Lower leg skin (tissue), 4 donors: ENCODE results near the gene CYB5B. TPM values are rescaled to one million over a fixed set of nuclear protein-coding genes. Genes with fewer than 3 reads are reported as not detected.

Source experiments
- DNase-seq, 2 donors: peaks; one replicate each; pipeline ENCODE4 v3.0.0-alpha.2; 2019; ENCODE audit warnings: low spot score in 2 of 2
- H3K4me3 ChIP-seq: fragments of 200-600 bp; sonication (generic); 2 replicates; pipeline ENCODE4 v1.5.1; 2017; ENCODE audit warnings: mild to moderate bottlenecking, low read depth; ENCODE audit not compliant: poor library complexity, severe bottlenecking
- POLR2A ChIP-seq, 2 donors: fragments of 450-650 bp; IDR thresholded peaks; one replicate each; pipeline ENCODE4 v1.6.1; 2016 to 2017; ENCODE audit warnings: antibody characterized with exemption in 2 of 2, mild to moderate bottlenecking in 1 of 2, moderate library complexity in 1 of 2
- WGBS, 2 donors: methylation state at CpG; one replicate each; pipeline ENCODE4 v1.1.5; 2018; 5-methylcytosine and 5-hydroxymethylcytosine counted together
- intact Hi-C: fragments of 100-400 bp; cut with DNase I; formaldehyde crosslinking; loops from one replicate; pipeline ENCODE4 v1.15.0; 2023; ENCODE audit warnings: low total_unique reads
- total RNA-seq, 4 donors: library from RNA; depleted of rRNA; stranded (reverse); fragments of >200 nt; gene quantifications; one replicate each; pipeline ENCODE4 v1.1.0, GENCODE V29; 2016
- TF ChIP-seq, protein P1 (sequence below), 3 donors: fragments of 450-650 bp; IDR thresholded peaks; one replicate each; pipeline ENCODE4 v1.5.1; 2016; ENCODE audit warnings: antibody characterized with exemption in 3 of 3, mild to moderate bottlenecking in 3 of 3, moderate library complexity in 2 of 3

Gene CYB5B
- total RNA-seq, 4 donors from 2014 or later, result 22.3 to 34.5 (median 25.9) TPM

DNA sequence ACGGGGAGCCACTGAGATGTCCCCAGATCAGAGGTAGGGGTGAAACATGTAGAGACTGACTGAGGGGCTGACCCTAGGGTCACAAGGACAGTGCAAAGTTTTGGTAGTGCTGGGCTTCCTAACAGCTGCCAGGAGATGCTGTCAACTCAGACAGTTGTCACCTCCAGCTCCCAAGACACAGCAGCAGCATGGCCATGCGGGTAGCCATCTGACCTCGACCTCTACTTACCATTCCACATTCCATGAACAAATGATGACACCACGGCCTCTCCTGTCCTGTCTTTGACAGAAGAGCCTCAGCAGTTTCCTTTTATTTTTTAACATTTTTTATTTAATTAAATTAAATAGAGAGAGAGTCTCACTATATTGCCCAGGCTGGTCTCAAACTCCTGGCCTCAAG is 76.1 kb downstream of the CYB5B start:
- intact Hi-C loops, result no loop called here

DNA sequence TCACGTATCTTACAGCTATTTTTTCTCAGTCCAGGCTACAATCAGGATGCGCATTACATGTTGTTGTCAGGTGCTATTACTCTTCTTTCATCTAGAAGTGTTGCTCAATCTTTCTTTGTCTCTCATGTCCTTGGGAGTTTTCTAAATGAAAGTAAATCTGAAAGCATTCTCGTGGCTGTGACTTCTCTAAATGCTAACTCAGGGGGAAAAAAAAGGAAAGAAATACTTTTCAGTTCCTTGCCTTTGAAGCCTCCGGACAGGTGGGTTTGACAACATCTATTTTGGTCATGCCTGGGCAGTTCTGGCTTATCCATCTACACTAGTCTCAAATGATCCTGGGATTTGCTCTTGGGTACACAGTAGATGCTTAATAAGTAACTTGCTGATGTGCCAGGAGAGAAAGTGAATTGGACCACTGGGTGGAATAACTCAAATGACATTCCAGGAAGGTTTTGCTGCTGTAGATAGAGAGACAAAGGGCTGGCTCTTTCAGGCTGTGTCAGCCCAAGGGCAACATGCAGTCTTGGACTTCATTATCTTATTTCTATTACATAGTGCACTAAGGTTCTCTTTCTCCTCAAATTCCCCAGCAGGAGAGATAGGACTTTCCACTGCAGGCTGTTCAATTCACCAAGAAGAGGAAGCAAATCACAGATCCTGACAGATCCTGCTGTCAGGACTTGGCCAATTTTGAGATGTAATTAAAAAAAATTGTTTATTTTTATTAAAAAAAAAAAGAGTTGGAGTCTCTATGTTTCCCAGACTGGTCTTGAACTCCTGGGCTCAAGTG is 77.7 kb downstream of the CYB5B start:
- intact Hi-C loops, result no loop called here
- TF ChIP-seq POLR2A (IDR thresholded peaks at IDR 0.05), result no peak
- TF ChIP-seq, protein P1, sequence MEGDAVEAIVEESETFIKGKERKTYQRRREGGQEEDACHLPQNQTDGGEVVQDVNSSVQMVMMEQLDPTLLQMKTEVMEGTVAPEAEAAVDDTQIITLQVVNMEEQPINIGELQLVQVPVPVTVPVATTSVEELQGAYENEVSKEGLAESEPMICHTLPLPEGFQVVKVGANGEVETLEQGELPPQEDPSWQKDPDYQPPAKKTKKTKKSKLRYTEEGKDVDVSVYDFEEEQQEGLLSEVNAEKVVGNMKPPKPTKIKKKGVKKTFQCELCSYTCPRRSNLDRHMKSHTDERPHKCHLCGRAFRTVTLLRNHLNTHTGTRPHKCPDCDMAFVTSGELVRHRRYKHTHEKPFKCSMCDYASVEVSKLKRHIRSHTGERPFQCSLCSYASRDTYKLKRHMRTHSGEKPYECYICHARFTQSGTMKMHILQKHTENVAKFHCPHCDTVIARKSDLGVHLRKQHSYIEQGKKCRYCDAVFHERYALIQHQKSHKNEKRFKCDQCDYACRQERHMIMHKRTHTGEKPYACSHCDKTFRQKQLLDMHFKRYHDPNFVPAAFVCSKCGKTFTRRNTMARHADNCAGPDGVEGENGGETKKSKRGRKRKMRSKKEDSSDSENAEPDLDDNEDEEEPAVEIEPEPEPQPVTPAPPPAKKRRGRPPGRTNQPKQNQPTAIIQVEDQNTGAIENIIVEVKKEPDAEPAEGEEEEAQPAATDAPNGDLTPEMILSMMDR (IDR thresholded peaks at IDR 0.05), result no peak
- DNase-seq, result no peak
- 54 to 61% methylated on average over 4 of the region's 4 CpGs for WGBS, 2 donors
- H3K4me3 ChIP-seq, result no peak overlapping the region

More for the DNA sequence above, 76.1 kb downstream of the CYB5B start:
- H3K4me3 ChIP-seq, result no peak overlapping the region
- TF ChIP-seq, protein P1 (IDR thresholded peaks at IDR 0.05), result no peak
- no peak for TF ChIP-seq POLR2A (IDR thresholded peaks at IDR 0.05)
- DNase-seq, result no peak
- 96 to 97% methylated on average over 4 of the region's 4 CpGs for WGBS, 2 donors

DNA sequence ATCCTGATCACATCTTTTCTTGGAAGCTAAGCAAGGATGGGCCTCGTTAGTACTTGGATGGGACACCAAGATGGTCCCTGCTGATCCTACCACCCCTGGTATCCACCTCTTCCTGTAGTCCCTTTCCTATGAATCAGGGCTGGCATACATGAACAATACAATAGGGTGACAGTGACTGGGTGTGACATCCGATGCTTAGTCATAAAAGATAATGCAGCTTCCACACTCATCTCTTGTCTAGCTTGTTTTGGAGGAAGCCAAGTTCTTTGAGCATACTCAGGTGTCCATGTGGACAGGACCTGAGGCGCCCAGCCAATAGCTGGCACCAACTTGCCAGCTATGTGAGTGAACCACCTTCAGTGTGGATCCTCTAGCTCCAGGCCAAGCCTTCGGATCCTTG is 78.8 kb downstream of the CYB5B start:
- 70 to 85% methylated on average over 4 of the region's 4 CpGs for WGBS, 2 donors
- no peak overlapping the region for H3K4me3 ChIP-seq
- intact Hi-C loops, result no loop called here
- no peak for DNase-seq
- TF ChIP-seq, protein P1 (IDR thresholded peaks at IDR 0.05), result no peak
- no peak for TF ChIP-seq POLR2A (IDR thresholded peaks at IDR 0.05)

DNA sequence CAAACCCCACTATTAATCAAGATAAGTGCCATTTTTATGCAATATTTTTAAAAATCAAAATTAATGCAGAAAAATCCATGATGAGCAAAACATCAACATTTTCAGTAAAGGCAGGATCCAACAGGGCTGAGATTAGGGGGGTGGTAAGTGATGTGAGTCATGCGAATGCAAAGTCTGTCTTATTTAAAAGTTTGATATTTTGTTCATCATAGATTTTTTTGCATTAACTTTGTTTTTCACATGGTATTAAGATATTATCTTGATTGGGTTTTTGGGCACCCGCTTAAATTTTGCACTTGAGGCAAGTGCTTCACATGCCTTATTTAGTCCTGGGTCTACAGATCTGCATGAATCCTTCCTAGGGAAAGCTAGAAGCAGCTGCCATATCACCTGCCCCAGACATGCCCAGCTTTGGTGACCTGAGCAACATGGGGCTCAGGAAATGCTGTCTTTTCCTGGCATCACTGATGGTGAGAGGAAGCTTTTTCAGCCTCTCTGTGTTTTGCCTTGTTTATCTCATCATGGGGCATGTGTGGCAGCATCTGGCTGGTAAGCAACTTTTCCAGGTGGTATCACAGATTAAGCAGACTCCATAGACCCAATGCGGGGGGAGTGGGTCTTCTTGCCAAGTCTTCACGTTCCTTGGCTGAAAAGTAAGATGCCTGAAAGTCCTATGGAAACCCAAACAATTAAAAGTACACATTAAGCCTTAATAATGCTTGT is 83.8 kb downstream of the CYB5B start:
- no peak for DNase-seq
- intact Hi-C loops, result no loop called here
- 62 to 65% methylated on average over 4 of the region's 4 CpGs for WGBS, 2 donors
- TF ChIP-seq POLR2A (IDR thresholded peaks at IDR 0.05), result no peak
- TF ChIP-seq, protein P1 (IDR thresholded peaks at IDR 0.05), result no peak
- H3K4me3 ChIP-seq, result no peak overlapping the region

DNA sequence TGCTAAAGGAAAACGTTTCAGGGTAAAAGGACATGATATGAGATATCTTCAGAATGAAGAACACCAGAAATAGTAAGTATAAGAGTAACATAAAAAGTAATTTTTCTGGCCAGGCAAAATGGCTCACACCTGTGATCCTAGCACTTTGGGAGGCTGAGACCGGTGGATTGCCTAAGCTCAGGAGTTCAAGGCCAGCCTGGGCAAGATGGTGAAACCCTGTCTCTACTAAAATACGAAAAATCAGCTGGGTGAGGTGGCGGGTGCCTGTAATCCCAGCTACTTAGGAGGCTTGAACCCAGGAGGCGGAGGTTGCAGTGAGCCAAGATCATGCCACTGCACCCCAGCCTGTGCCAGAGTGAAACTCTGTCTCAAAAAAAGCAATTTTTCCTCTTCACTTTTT is 84.7 kb downstream of the CYB5B start:
- DNase-seq, result no peak
- 89 to 91% methylated on average over 5 of the region's 5 CpGs for WGBS, 2 donors
- no peak overlapping the region for H3K4me3 ChIP-seq
- intact Hi-C loops, result no loop called here
- TF ChIP-seq POLR2A (IDR thresholded peaks at IDR 0.05), result no peak
- TF ChIP-seq, protein P1 (IDR thresholded peaks at IDR 0.05), result no peak
